KMS-11 (cell line): Measurements from ENCODE around the gene AKR1C1.

Experiments
- H2AFZ ChIP-seq: fragments of 200-600 bp; sonication (generic); 2 replicates; pipeline ENCODE4 v1.6.1; 2016; ENCODE audit warnings: antibody characterized with exemption, mixed run types, low read depth
- H3K27ac ChIP-seq: fragments of 200-600 bp; sonication (generic); 2 replicates; pipeline ENCODE4 v1.6.1; 2016; ENCODE audit warnings: mild to moderate bottlenecking, mixed run types
- H3K27me3 ChIP-seq: fragments of 200-600 bp; sonication (generic); 2 replicates; pipeline ENCODE4 v1.6.1; 2017; ENCODE audit warnings: mild to moderate bottlenecking, low read depth, mixed run types, moderate library complexity; ENCODE audit not compliant: insufficient read depth
- H3K36me3 ChIP-seq: fragments of 200-600 bp; sonication (generic); 2 replicates; pipeline ENCODE4 v1.6.1; 2017; ENCODE audit warnings: mild to moderate bottlenecking, mixed run types; ENCODE audit not compliant: insufficient read depth
- H3K4me1 ChIP-seq: fragments of 200-600 bp; sonication (generic); 2 replicates; pipeline ENCODE4 v1.6.1; 2016; ENCODE audit warnings: mild to moderate bottlenecking, low read depth, mixed run types; ENCODE audit not compliant: poor library complexity, severe bottlenecking
- H3K4me2 ChIP-seq: fragments of 200-600 bp; sonication (generic); 2 replicates; pipeline ENCODE4 v1.7.0; 2016; ENCODE audit warnings: mild to moderate bottlenecking, mixed run types
- H3K4me3 ChIP-seq: fragments of 200-600 bp; sonication (generic); IDR thresholded peaks from 2 replicates; pipeline ENCODE4 v1.6.1; 2017; ENCODE audit warnings: low read depth, low read length, mixed read lengths; ENCODE audit not compliant: insufficient read depth
- H3K79me2 ChIP-seq: fragments of 200-600 bp; sonication (generic); 2 replicates; pipeline ENCODE4 v1.6.1; 2016; ENCODE audit warnings: low read depth, mixed run types; ENCODE audit not compliant: insufficient read depth
- H3K9ac ChIP-seq: fragments of 200-600 bp; sonication (generic); 2 replicates; pipeline ENCODE4 v1.6.1; 2016; ENCODE audit warnings: mild to moderate bottlenecking, mixed run types
- H4K20me1 ChIP-seq: fragments of 200-600 bp; sonication (generic); 2 replicates; pipeline ENCODE4 v1.6.1; 2016; ENCODE audit warnings: mild to moderate bottlenecking, mixed run types; ENCODE audit not compliant: insufficient read depth
- TF ChIP-seq, protein P1 (sequence below): fragments of 200-600 bp; sonication (generic); conservative IDR thresholded peaks from 2 replicates; pipeline ENCODE4 v1.6.1; 2017; ENCODE audit warnings: low read depth, mild to moderate bottlenecking, antibody characterized with exemption, low read length, moderate library complexity, mixed read lengths

The AKR1C1 gene

DNA sequence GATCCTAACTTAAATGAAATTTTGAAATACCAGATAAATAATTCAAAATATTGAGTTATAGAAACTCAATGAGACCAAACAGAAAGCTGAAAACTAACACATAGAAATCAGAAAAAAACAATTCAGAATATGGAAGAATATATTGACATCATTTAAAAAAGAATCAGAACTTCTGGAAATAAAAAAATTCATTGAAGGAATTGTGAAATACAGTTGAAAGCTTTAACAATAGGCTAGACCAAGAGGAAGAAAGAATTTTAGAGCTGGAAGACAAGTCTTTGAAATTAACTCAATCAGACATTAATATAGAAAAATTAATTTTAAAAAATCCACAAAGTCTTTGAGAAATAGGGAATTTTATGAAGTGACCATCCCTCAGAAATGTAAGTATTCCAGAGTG lies 36.8 kb upstream of the AKR1C1 start:
- Histone ChIP-seq H4K20me1 (no peaks in the 10 kb centered on the region), H3K79me2 (no peaks in the 10 kb centered on the region), H3K4me1 (no peaks in the 10 kb centered on the region), H3K4me3 (no peak overlapping the region), H3K36me3 (no peaks in the 10 kb centered on the region), H3K27me3 (no peaks in the 10 kb centered on the region), H2AFZ (no peak overlapping the region), H3K4me2 (no peak overlapping the region), H3K9ac (no peak overlapping the region), H3K27ac (no peak overlapping the region)
- TF ChIP-seq, protein P1, sequence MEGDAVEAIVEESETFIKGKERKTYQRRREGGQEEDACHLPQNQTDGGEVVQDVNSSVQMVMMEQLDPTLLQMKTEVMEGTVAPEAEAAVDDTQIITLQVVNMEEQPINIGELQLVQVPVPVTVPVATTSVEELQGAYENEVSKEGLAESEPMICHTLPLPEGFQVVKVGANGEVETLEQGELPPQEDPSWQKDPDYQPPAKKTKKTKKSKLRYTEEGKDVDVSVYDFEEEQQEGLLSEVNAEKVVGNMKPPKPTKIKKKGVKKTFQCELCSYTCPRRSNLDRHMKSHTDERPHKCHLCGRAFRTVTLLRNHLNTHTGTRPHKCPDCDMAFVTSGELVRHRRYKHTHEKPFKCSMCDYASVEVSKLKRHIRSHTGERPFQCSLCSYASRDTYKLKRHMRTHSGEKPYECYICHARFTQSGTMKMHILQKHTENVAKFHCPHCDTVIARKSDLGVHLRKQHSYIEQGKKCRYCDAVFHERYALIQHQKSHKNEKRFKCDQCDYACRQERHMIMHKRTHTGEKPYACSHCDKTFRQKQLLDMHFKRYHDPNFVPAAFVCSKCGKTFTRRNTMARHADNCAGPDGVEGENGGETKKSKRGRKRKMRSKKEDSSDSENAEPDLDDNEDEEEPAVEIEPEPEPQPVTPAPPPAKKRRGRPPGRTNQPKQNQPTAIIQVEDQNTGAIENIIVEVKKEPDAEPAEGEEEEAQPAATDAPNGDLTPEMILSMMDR: no peak

DNA sequence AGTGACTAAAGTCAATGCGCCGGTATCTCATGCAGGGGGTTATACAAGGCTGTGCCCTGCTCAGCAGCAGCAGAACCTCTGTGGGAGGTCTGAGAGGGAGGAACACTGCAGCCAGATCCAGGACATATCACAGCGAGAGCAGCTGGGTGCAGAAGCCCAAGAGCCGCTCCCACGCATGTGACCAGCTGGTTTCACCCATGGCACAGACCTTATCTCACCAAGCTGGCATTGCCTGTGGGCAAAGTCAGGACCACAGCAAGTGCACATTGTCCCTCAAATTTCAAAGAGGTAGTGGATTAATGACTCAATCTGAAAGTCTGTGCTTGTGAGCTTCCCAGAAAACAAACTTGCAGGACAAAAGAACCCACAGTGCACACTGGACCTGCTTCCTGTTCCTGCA lies 31.6 kb upstream of the AKR1C1 start:
- no peak overlapping the region for H2AFZ ChIP-seq
- TF ChIP-seq, protein P1: no peak

GRCh38 chr10:4934391-4934987 lies 28.7 kb upstream of the AKR1C1 start:
- TF ChIP-seq, protein P1: no peak
- H2AFZ ChIP-seq: no peak overlapping the region
- no peak overlapping the region for H3K4me3 ChIP-seq
- H3K27ac ChIP-seq: no peak overlapping the region
- no peaks in the 10 kb centered on the region for H3K79me2 ChIP-seq
- H3K27me3 ChIP-seq: no peaks in the 10 kb centered on the region
- no peaks in the 10 kb centered on the region for H4K20me1 ChIP-seq
- no peaks in the 10 kb centered on the region for H3K4me1 ChIP-seq
- no peak overlapping the region for H3K4me2 ChIP-seq
- H3K36me3 ChIP-seq: no peaks in the 10 kb centered on the region
- no peak overlapping the region for H3K9ac ChIP-seq

More for the DNA sequence above, 31.6 kb upstream of the AKR1C1 start:
- no peak overlapping the region for H3K27ac ChIP-seq
- no peak overlapping the region for H3K9ac ChIP-seq
- H3K4me3 ChIP-seq: no peak overlapping the region
- no peaks in the 10 kb centered on the region for H3K36me3 ChIP-seq
- H4K20me1 ChIP-seq: no peaks in the 10 kb centered on the region
- no peaks in the 10 kb centered on the region for H3K4me1 ChIP-seq
- H3K4me2 ChIP-seq: no peak overlapping the region
- H3K79me2 ChIP-seq: no peaks in the 10 kb centered on the region
- no peaks in the 10 kb centered on the region for H3K27me3 ChIP-seq

GRCh38 chr10:4937346-4937745 lies 25.9 kb upstream of the AKR1C1 start:
- no peaks in the 10 kb centered on the region for H4K20me1 ChIP-seq
- H3K4me1 ChIP-seq: no peaks in the 10 kb centered on the region
- H3K27me3 ChIP-seq: no peaks in the 10 kb centered on the region
- TF ChIP-seq, protein P1: no peak
- no peak overlapping the region for H3K4me2 ChIP-seq
- no peak overlapping the region for H2AFZ ChIP-seq
- no peak overlapping the region for H3K9ac ChIP-seq
- no peaks in the 10 kb centered on the region for H3K36me3 ChIP-seq
- no peak overlapping the region for H3K27ac ChIP-seq
- no peaks in the 10 kb centered on the region for H3K79me2 ChIP-seq
- H3K4me3 ChIP-seq: no peak overlapping the region
